ENCODE measurements around the gene ATG16L1.

ATG16L1 gene

GRCh38 chr2:233240897-233241296, 10.6 kb upstream of the ATG16L1 start:
- no peak overlapping the region for H3K27ac ChIP-seq
- TF ChIP-seq ZFX (IDR thresholded peaks at IDR 0.05) (no peak), CTCF (conservative IDR thresholded peaks at IDR 0.05) (no peak)

DNA sequence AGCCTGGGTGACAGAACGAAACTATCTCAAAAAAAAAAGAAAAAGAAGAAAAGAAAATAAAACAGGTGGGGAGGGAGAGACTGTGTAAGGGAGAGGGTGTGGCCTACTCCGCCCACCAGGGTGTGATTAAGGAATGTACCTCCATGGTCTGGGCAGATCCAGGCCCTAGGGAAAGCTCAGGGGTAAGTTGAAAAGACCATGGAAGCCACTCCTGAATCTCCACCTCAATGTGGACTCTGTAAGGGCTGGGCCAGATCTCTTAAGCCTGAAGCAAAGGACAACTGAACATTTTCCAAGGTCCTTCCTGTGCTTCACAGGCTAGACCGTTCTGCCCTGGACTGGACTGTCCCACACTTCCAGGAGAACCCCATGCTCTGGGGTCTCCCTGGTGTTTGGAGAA, 9.7 kb upstream of the ATG16L1 start:
- H3K27ac ChIP-seq: no peak overlapping the region
- no peak for TF ChIP-seq ZFX (IDR thresholded peaks at IDR 0.05)
- TF ChIP-seq CTCF (conservative IDR thresholded peaks at IDR 0.05): no peak

DNA sequence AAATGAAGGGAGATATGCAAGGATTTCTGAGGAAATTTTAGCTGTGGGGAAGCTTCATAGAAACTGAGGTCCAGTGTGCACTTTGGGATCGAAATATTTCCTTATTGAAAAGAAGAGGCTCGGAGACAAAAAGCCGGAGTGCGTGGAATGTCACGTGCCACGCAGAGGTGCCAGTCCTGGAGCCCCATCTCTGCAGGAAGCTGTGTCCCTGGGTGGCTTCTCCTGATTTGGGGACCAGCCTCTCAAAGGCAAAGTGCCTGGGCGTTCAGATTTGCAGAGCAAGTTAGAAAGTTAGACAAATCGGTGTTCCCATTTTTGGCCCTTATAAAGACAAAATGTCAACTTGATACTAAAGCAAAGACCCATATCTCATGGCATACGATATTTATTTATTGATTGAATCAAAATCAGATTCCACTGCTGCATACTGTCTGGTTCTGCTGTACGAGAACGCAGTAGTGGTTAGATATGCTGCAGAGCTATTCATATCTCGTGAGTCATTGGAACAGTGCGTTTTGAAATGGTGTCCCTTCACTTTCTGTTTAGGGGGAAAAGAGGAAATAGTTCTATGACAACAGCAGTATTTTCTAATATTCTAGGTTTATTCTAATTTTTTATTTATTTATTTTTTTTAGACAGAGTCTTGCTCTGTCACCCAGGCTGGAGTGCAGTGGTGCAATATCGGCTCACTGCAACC, 9.1 kb upstream of the ATG16L1 start:
- H3K27ac ChIP-seq: no peak overlapping the region
- no peak for TF ChIP-seq CTCF (conservative IDR thresholded peaks at IDR 0.05)
- no peak for TF ChIP-seq ZFX (IDR thresholded peaks at IDR 0.05)

GRCh38 chr2:233243348-233243747, 8.1 kb upstream of the ATG16L1 start:
- no peak overlapping the region for H3K27ac ChIP-seq
- TF ChIP-seq CTCF (conservative IDR thresholded peaks at IDR 0.05) (no peak), ZFX (IDR thresholded peaks at IDR 0.05) (no peak)

- H3K27ac ChIP-seq: no peak overlapping the region
- no peak for TF ChIP-seq ZFX (IDR thresholded peaks at IDR 0.05)
- no peak for TF ChIP-seq CTCF (conservative IDR thresholded peaks at IDR 0.05)
Measured at GRCh38 chr2:233244818-233245217, 6.7 kb upstream of the ATG16L1 start.

DNA sequence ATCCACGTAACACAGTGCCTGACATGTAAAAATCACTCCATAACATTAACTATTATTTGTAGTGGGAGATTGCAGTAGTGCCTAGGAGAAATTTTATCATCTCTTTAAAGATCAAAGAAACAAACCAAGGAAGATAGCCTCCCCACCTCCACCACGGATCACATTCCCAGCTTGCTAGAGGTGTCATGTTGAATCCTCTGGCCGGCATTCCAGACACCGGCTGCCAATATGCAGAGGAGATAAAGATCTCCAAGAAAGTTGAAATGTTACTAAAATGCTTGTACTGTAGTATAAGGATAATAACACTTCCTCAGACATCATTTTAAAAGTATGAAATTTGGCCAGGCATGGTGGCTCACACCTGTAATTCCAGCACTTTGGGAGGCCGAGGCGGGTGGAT, 6.1 kb upstream of the ATG16L1 start:
- no peak for TF ChIP-seq ZFX (IDR thresholded peaks at IDR 0.05)
- TF ChIP-seq CTCF (conservative IDR thresholded peaks at IDR 0.05): no peak
- H3K27ac ChIP-seq: no peak overlapping the region

GRCh38 chr2:233247116-233247515, 4.4 kb upstream of the ATG16L1 start:
- TF ChIP-seq CTCF (conservative IDR thresholded peaks at IDR 0.05): no peak
- no peak for TF ChIP-seq ZFX (IDR thresholded peaks at IDR 0.05)
- H3K27ac ChIP-seq: no peak overlapping the region

All from C4-2B (cell line).